Chondrocyte (in vitro differentiated cells): ENCODE data around the gene CTIF. TPM values are rescaled to one million over a fixed set of nuclear protein-coding genes. Genes with fewer than 3 reads are reported as not detected.

Source experiments
- DNase-seq: peaks from one replicate; pipeline ENCODE4 v3.0.0; 2021; ENCODE audit warnings: mixed read lengths, low spot score
- H3K27ac Mint-ChIP-seq: one replicate; pipeline ENCODE4 v1.8.0; 2021; ENCODE audit warnings: mild to moderate bottlenecking, moderate library complexity, mixed read lengths; ENCODE audit not compliant: unreplicated experiment
- H3K27me3 Mint-ChIP-seq: 2 replicates; pipeline ENCODE4 v1.8.0; 2021; ENCODE audit warnings: low read depth, mixed read lengths
- H3K36me3 Mint-ChIP-seq: 2 replicates; pipeline ENCODE4 v1.8.0; 2021; ENCODE audit warnings: low read depth, mixed read lengths
- H3K4me1 Mint-ChIP-seq: 2 replicates; pipeline ENCODE4 v1.8.0; 2021; ENCODE audit warnings: low read depth, mild to moderate bottlenecking, mixed read lengths
- H3K4me3 Mint-ChIP-seq: one replicate; pipeline ENCODE4 v1.8.0; 2021; ENCODE audit warnings: mild to moderate bottlenecking, moderate library complexity, mixed read lengths; ENCODE audit not compliant: unreplicated experiment
- H3K9me3 Mint-ChIP-seq: 2 replicates; pipeline ENCODE4 v1.8.0; 2021; ENCODE audit warnings: low read depth, mixed read lengths
- total RNA-seq: library from RNA; stranded (reverse); gene quantifications from 3 replicates; pipeline ENCODE4 v1.2.1, GENCODE V29; 2021
- TF ChIP-seq, protein P1 (sequence below): fragments of 200-600 bp; sonication (generic); IDR thresholded peaks from 2 replicates; pipeline ENCODE4 v1.5.0; 2021; ENCODE audit warnings: antibody characterized with exemption, mild to moderate bottlenecking, moderate library complexity

The CTIF gene
- total RNA-seq, 1 donor from 2014 or later: 184 TPM

DNA sequence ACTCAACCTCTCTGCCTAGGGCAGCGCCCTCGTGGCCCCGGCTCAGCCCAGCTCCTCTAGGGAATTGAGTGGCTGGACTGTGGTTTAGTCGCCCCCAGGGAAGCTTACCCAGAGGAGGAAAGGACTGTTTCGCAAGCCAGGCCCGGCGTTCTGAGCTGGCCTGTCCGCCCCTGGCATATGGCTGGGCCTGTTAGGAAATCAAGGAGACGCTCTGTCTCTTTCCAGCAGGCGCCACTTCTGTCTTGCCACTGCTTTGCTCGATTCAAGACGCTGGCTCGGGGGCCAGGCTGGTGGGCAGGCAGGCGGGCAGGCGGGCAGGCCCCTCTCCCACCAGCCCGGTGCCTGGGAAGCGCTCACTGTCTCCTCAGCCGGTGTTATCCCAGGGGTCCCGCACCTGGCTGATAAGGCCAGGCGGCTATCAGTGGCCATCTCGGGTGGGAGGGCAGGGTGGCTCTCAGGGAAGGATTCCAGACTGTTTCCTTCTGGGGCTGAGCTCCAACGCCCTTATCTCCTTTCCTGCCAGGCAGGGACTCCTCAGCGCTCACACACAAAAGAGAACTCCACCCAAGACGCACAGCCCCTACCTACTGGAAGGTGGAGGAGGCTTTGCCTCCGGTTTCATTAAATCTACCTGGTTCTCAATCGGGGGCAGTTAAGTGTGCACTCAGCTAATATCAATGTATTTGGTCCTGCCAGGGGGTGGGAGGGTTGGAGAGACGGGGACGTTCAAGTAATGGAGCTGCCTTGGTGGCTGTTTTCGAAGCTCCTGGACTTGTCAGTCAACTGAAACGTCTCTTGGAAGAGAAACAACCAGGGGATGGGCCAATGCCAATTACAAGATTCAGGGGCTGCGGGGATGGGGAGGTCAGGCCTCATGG lies 302.8 kb downstream of the CTIF start:
- H3K4me1 Mint-ChIP-seq: peaks cover 85% of the 10 kb centered on the region

DNA sequence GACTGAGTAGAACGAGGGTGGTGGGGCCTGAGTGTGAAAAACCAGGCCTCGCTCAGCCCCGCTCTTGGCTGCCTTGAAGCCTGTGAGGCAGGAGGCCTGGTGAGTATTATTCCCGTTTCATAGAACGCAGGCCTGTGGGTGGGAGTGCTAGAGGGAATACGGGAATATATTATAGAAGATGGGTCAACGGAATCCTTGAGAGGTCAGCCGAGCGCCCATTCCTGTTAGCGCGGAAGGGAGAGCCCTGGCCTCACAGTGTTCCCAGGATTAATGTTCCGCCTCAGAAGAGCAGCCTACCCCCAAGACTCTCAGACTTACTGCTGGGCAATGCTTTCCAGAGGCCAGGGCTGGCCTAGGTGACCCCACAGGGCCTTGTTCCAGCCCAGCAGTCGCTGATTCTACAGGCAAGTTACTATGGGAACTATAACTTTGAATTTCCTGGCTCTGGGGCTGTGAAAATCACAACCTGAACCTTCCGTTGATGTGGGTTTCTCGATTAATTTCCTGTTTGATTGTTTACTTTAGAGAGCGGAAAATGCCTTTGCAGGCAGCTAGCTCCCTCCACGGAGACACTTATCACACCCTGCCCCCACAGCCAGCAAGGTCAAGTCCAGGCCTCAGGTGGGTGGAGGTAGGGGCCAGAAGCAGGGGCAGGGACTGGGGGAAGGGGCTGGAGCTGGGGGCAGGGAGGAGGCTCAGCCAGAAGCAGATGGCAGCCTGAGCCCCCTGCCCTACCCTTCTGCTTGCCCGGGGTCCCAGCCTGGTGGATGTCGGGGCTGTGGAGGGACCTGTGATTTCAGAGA lies 303.6 kb downstream of the CTIF start:
- Mint-ChIP-seq H3K36me3 (peaks cover 14% of the 10 kb centered on the region), H3K9me3 (peaks cover 3% of the 10 kb centered on the region), H3K4me1 (peaks cover 88% of the 10 kb centered on the region), H3K4me3 (no peak overlapping the region), H3K27me3 (no peaks in the 10 kb centered on the region), H3K27ac (peak overlapping the region; percentile 85)
- TF ChIP-seq, protein P1, sequence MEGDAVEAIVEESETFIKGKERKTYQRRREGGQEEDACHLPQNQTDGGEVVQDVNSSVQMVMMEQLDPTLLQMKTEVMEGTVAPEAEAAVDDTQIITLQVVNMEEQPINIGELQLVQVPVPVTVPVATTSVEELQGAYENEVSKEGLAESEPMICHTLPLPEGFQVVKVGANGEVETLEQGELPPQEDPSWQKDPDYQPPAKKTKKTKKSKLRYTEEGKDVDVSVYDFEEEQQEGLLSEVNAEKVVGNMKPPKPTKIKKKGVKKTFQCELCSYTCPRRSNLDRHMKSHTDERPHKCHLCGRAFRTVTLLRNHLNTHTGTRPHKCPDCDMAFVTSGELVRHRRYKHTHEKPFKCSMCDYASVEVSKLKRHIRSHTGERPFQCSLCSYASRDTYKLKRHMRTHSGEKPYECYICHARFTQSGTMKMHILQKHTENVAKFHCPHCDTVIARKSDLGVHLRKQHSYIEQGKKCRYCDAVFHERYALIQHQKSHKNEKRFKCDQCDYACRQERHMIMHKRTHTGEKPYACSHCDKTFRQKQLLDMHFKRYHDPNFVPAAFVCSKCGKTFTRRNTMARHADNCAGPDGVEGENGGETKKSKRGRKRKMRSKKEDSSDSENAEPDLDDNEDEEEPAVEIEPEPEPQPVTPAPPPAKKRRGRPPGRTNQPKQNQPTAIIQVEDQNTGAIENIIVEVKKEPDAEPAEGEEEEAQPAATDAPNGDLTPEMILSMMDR: no peak
- DNase-seq: peak; percentile 77

More for the DNA sequence above, 302.8 kb downstream of the CTIF start:
- Mint-ChIP-seq H3K4me3 (no peak overlapping the region), H3K27me3 (no peaks in the 10 kb centered on the region), H3K9me3 (peaks cover 1% of the 10 kb centered on the region), H3K27ac (peak overlapping the region; percentile 85), H3K36me3 (peaks cover 11% of the 10 kb centered on the region)
- DNase-seq: peak; percentile 77
- TF ChIP-seq, protein P1: no peak

DNA sequence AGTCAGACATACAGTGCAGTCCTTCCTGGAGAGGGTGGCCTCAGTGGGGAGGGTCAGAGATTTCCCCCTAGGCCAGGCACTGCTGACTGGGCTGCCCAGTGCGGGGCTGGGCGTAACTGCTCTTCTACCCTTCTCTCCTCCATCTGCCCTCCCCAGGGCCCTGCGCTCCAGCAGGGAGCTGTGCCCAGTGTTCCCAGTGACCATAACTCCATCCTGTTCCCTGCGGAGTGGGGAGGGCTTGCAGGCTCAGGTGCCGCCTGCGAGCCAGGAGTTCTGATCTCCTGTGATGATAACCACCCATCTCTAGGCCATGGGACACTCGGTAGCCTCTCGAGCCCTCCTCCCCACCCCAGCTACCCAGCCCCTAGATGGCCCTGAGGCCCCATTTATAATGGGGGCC lies 304.3 kb downstream of the CTIF start:
- H3K27me3 Mint-ChIP-seq: no peaks in the 10 kb centered on the region
- DNase-seq: peak; percentile 63
- peaks cover 14% of the 10 kb centered on the region for H3K36me3 Mint-ChIP-seq
- H3K27ac Mint-ChIP-seq: peak overlapping the region; percentile 60
- peaks cover 88% of the 10 kb centered on the region for H3K4me1 Mint-ChIP-seq
- TF ChIP-seq, protein P1: no peak
- H3K4me3 Mint-ChIP-seq: no peak overlapping the region
- peaks cover 3% of the 10 kb centered on the region for H3K9me3 Mint-ChIP-seq

DNA sequence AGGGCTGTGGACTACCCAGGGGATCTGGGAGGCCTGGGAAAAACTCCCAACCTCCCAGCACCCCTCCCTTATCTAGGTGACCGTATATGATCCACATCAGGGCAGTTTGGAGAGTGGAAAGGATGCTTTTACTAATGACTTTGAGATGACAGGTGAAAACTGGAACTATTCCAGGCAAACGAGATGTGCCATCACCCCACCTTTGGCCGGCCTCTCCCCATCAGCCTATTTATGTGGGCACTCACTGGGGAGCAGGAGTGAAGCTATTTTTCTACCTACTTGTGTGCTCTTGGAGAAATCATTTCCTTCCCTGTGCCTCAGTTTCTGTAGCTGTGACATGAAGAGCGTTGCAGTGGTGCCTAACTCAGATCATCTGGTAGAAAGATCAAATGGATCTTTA lies 304.8 kb downstream of the CTIF start:
- Mint-ChIP-seq H3K27ac (peak overlapping the region; percentile 60), H3K4me1 (peaks cover 88% of the 10 kb centered on the region), H3K4me3 (no peak overlapping the region), H3K27me3 (no peaks in the 10 kb centered on the region), H3K9me3 (peaks cover 3% of the 10 kb centered on the region), H3K36me3 (peaks cover 14% of the 10 kb centered on the region)
- TF ChIP-seq, protein P1: no peak
- no peak for DNase-seq

DNA sequence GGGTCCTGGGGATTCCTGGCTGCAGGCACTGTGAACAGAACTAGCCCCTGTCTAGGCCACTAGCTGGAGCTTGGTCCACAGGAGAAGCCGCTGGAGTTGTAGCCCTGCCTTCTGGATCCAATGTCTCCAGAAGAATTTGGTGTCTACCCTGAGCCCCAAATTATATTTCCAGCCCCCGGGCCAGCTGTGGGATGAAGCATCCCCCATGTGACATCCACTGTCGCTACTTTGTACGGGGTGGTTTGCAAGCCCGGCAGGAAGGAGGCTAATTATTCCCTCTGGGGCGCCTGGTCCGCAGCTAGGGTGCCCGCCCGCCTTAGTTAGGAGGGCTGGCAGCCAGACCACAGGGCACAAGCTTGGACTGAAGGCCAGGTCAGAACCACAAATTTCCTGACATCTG lies 305.4 kb downstream of the CTIF start:
- Mint-ChIP-seq H3K4me3 (no peak overlapping the region), H3K27ac (no peak overlapping the region), H3K9me3 (peaks cover 3% of the 10 kb centered on the region), H3K4me1 (peaks cover 87% of the 10 kb centered on the region), H3K36me3 (peaks cover 12% of the 10 kb centered on the region), H3K27me3 (no peaks in the 10 kb centered on the region)
- DNase-seq: peak; percentile 68
- TF ChIP-seq, protein P1: no peak
